PC-3 (cell line): ENCODE results near the gene CCT6A.

Experiments used
- EZH2 ChIP-seq: fragments of 300-600 bp; sonication (generic); IDR thresholded peaks from one replicate; pipeline ENCODE4 v1.6.1; 2017; ENCODE audit warnings: antibody characterized with exemption, mild to moderate bottlenecking, low read length; ENCODE audit not compliant: unreplicated experiment
- TF ChIP-seq, protein P1 (sequence below): fragments of 300-600 bp; sonication (generic); conservative IDR thresholded peaks from 2 replicates; pipeline ENCODE4 v1.5.1; 2017; ENCODE audit warnings: antibody characterized with exemption, low read depth, mild to moderate bottlenecking, low read length

DNA sequence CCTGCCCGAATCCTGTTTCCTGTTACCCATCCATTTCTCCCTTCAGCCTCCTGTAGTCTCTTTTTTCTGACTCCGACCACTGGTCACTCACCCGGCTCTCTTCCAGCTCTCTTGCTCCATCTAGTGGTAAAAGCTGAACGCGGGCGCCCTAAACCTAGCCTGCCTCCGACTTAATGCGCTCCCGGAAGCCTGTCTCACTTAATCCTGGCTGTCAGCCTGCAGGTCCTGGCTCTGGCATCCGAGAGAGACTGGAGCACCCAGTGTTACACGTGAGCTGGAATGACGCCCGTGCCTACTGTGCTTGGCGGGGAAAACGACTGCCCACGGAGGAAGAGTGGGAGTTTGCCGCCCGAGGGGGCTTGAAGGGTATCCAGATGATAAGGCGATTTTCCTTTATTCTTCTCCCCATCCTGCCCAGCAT, 22.8 kb downstream of the CCT6A start:
- TF ChIP-seq, protein P1, sequence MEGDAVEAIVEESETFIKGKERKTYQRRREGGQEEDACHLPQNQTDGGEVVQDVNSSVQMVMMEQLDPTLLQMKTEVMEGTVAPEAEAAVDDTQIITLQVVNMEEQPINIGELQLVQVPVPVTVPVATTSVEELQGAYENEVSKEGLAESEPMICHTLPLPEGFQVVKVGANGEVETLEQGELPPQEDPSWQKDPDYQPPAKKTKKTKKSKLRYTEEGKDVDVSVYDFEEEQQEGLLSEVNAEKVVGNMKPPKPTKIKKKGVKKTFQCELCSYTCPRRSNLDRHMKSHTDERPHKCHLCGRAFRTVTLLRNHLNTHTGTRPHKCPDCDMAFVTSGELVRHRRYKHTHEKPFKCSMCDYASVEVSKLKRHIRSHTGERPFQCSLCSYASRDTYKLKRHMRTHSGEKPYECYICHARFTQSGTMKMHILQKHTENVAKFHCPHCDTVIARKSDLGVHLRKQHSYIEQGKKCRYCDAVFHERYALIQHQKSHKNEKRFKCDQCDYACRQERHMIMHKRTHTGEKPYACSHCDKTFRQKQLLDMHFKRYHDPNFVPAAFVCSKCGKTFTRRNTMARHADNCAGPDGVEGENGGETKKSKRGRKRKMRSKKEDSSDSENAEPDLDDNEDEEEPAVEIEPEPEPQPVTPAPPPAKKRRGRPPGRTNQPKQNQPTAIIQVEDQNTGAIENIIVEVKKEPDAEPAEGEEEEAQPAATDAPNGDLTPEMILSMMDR: peak; percentile 90
- TF ChIP-seq EZH2: no peak
